T-helper 2 cell treated with Interferon-gamma antibody and Interleukin-4, amounts not matched to agents 5 μg/mL and 100 μg/mL, for 36 hours (primary cell): ENCODE data around the gene RNF31.
"Not testable (repeated sequence)": the region's sequence is repeated elsewhere in the genome, so short reads cannot be mapped to it uniquely, and the experiment has no call there.

ENCODE experiments used
- DNase-seq: peaks from one replicate; pipeline ENCODE4 v3.0.0; 2021; ENCODE audit warnings: low spot score
- H3K27ac Mint-ChIP-seq: one replicate; pipeline ENCODE4 v1.8.0; 2021; ENCODE audit warnings: mild to moderate bottlenecking, mixed read lengths
- H3K27me3 Mint-ChIP-seq: one replicate; pipeline ENCODE4 v1.8.0; 2021; ENCODE audit warnings: low read depth, mixed read lengths
- H3K36me3 Mint-ChIP-seq: one replicate; pipeline ENCODE4 v1.8.0; 2021; ENCODE audit warnings: low read depth, mixed read lengths
- H3K4me1 Mint-ChIP-seq: one replicate; pipeline ENCODE4 v1.8.0; 2021; ENCODE audit warnings: low read depth, mixed read lengths
- H3K4me3 Mint-ChIP-seq: one replicate; pipeline ENCODE4 v1.8.0; 2022; ENCODE audit warnings: mild to moderate bottlenecking, moderate library complexity, mixed read lengths
- H3K9me3 Mint-ChIP-seq: one replicate; pipeline ENCODE4 v1.8.0; 2021; ENCODE audit warnings: mixed read lengths

Gene RNF31

DNA sequence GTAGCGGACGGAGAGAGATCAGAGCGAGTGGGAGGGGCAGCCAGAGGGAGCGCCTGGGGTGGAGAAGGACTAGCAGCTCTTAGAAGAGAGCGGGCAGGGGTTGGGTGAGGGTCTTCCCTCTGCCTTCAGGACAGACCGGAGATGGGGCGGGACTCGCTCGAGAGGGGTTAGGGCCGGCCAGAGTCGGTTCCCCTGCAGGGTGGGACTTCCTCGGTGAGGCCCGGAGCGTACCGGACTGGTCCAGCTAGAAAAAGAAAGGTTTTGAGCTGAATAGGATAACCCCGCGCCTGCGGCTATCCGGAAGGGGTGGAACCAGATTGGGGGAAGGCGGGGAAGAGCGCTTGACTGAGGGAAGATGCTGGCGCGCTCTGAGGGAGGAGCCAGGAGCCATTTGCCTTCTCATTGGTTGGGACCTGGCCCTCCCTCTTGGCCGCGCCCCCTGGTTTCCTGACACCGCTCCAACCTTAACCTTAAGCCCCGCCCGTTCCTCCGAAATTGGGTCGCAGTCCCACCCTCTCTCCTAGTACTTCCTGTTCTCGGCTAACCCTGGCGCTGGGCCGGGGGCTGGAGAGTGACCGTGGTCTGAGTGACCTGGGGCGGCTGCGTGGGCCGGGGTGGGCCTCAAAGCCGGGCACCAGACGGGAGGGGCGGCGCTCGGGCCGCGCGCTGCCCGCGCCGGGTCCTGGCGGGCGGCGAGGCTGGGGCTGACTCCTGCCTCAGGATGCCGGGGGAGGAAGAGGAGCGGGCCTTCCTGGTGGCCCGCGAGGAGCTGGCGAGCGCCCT is at the start of gene RNF31:
Gene RNF31, plus strand, starts transcription at position 521 of the 783 bp plus-strand sequence. Its CDS starts 201 bp downstream, at position 722.
- DNase-seq: peak; percentile 98
- Mint-ChIP-seq H3K36me3 (peaks cover 73% of the 10 kb centered on the region), H3K9me3 (no peaks in the 10 kb centered on the region), H3K4me1 (peaks cover 51% of the 10 kb centered on the region), H3K27me3 (no peaks in the 10 kb centered on the region), H3K4me3 (peak within 1 kb of the TSS; percentile 100), H3K27ac (peak within 1 kb of the TSS; percentile 100)

GRCh38 chr14:24098229-24098926 is 48.9 kb upstream of the RNF31 start:
- Mint-ChIP-seq H3K4me3 (no peak overlapping the region), H3K4me1 (peaks cover 19% of the 10 kb centered on the region), H3K36me3 (peaks cover 54% of the 10 kb centered on the region), H3K27me3 (no peaks in the 10 kb centered on the region), H3K27ac (no peak overlapping the region), H3K9me3 (no peaks in the 10 kb centered on the region)
- DNase-seq: no peak

- no peak for DNase-seq
- Mint-ChIP-seq H3K9me3 (no peaks in the 10 kb centered on the region), H3K27ac (peak overlapping the region; percentile 20), H3K36me3 (peaks cover 62% of the 10 kb centered on the region), H3K4me3 (no peak overlapping the region), H3K4me1 (peaks cover 15% of the 10 kb centered on the region), H3K27me3 (no peaks in the 10 kb centered on the region)
These were observed 48.1 kb upstream of the RNF31 start for GRCh38 chr14:24098927-24099813.

GRCh38 chr14:24100197-24100981 is 46.9 kb upstream of the RNF31 start:
- Mint-ChIP-seq H3K9me3 (peaks cover 3% of the 10 kb centered on the region), H3K27me3 (no peaks in the 10 kb centered on the region), H3K4me3 (no peak overlapping the region), H3K27ac (no peak overlapping the region), H3K4me1 (peaks cover 13% of the 10 kb centered on the region), H3K36me3 (peaks cover 64% of the 10 kb centered on the region)
- no peak for DNase-seq

DNA sequence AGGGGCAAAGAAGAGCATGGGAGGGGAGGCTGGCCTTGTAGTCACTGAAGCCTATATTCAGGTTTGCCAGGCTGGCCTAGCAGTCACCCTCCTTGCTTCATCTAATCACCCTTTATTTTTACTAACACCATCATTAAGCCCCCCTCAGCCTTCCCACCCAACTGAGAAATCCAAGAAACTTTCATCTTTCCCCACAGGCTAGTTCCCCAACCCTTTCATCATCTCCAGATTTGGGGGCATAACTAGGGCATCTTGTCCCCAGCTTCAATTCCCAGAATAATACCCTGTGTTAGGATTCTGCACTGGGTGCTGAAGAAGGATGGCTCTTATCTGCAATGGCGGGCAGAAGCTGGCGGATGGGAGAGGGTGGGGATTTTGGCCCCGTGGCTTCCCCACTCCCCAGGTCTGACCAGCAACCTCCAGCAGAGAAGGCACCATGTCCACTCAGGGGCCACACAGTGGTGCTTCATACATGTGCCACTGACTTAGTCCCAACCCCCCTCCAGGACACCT is 46.3 kb upstream of the RNF31 start:
- Mint-ChIP-seq H3K4me1 (peaks cover 11% of the 10 kb centered on the region), H3K9me3 (peaks cover 3% of the 10 kb centered on the region), H3K27ac (peak overlapping the region; percentile 55), H3K36me3 (peaks cover 60% of the 10 kb centered on the region), H3K27me3 (no peaks in the 10 kb centered on the region), H3K4me3 (no peak overlapping the region)
- DNase-seq: no peak

DNA sequence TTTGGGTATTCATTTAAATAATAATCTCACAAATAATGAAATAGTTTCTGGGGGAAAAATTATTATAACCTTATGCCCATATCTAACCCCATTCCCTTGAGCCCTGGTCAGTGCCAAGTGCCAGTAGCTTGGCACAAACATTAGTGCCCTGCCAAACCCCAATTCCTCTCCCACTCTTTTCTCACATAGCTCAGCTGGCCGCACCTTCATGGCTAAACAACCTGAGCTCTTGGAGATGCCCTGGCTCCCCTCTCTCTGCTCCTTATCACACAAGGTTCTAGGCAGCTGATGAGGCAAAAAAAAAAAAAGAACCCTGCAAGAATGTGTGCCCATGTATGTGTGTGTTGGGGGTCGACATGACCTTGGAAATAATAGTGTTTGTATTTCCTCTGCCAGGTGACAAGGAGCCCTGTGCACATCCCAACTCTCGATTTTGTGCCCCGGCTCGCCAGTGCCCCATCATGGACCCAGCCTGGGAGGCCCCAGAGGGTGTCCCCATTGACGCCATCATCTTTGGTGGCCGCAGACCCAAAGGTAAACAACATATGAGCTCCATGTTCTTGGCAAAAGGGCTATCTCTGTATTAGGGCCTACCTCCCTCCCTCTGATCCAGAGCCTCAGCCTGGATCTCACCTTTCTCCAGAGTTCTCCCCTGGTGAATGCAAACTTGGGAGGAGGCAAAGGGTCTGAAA is 44.8 kb upstream of the RNF31 start:
- Mint-ChIP-seq H3K27me3 (no peaks in the 10 kb centered on the region), H3K4me3 (no peak overlapping the region), H3K27ac (no peak overlapping the region), H3K4me1 (peaks cover 5% of the 10 kb centered on the region), H3K36me3 (peaks cover 52% of the 10 kb centered on the region), H3K9me3 (peaks cover 3% of the 10 kb centered on the region)
- DNase-seq: no peak

DNA sequence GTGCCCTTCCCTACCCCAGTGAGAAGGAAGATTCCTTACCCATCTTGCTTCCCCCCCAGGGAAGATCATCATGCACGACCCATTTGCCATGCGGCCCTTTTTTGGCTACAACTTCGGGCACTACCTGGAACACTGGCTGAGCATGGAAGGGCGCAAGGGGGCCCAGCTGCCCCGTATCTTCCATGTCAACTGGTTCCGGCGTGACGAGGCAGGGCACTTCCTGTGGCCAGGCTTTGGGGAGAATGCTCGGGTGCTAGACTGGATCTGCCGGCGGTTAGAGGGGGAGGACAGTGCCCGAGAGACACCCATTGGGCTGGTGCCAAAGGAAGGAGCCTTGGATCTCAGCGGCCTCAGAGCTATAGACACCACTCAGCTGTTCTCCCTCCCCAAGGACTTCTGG is 43.8 kb upstream of the RNF31 start:
- H3K27ac Mint-ChIP-seq: no peak overlapping the region
- H3K4me1 Mint-ChIP-seq: peaks cover 8% of the 10 kb centered on the region
- peaks cover 3% of the 10 kb centered on the region for H3K9me3 Mint-ChIP-seq
- H3K27me3 Mint-ChIP-seq: no peaks in the 10 kb centered on the region
- no peak overlapping the region for H3K4me3 Mint-ChIP-seq
- peaks cover 46% of the 10 kb centered on the region for H3K36me3 Mint-ChIP-seq
- no peak for DNase-seq

DNA sequence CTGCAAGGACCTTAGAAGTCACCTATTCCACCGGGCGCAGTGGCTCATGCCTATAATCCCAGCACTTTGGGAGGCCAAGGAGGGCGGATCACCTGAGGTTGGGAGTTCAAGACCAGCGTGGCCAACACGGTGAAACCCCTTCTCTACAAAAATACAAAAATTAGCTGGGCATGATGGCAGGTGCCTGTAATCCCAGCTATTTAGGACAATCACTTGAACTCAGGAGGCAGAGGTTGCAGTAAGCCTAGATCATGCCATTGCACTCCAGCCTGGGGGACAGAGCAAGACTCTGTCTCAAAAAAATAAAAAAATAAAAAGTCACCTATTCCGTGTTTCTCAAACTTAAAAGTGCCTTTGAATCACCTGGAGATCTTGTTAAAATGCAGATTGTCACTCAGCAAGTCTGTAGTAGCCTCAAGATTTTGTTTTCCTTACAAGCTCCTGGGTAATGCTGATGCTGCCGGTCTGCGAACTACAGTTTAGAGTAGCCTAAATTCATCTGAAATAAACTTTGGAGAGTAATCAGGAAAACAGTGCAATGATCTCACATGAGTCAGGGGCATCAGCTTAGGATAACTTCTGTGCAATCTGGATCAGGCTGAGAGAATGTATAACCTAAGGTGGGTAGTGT is 41.6 kb upstream of the RNF31 start:
- H3K4me3 Mint-ChIP-seq, H3K9me3 Mint-ChIP-seq, H3K27ac Mint-ChIP-seq, DNase-seq, H3K27me3 Mint-ChIP-seq: not testable (repeated sequence)
- peaks cover 18% of the 10 kb centered on the region for H3K4me1 Mint-ChIP-seq
- peaks cover 33% of the 10 kb centered on the region for H3K36me3 Mint-ChIP-seq

DNA sequence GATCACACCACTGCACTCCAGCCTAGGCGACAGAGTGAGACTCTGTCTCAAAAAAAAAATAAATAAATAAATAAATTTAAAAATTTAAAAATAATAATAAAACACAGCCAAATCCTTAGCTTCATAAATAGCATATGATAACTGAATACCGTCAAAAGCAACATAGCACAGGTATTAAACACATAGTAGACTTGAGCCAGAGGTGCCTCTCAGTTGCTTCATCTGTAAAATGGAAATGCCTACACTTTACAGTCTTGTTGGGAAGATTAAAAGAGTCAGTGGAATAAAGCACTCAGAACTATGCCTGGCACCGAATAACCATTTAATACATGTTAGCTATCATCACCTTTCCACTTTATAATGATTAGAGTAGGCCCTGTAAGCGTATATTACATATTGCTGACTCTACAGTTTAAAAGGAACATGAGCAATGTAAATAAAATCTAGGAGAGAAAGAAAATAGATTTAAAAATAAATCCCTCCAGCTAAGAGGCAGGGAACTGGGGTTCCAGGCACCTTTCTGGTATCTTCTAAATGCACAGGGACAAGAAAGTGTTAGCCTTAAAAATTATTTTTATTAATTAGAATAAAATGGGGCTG is 40.5 kb upstream of the RNF31 start:
- Mint-ChIP-seq H3K27ac (no peak overlapping the region), H3K36me3 (peaks cover 29% of the 10 kb centered on the region), H3K4me1 (peaks cover 18% of the 10 kb centered on the region), H3K9me3 (peaks cover 3% of the 10 kb centered on the region), H3K4me3 (no peak overlapping the region), H3K27me3 (no peaks in the 10 kb centered on the region)
- DNase-seq: no peak

DNA sequence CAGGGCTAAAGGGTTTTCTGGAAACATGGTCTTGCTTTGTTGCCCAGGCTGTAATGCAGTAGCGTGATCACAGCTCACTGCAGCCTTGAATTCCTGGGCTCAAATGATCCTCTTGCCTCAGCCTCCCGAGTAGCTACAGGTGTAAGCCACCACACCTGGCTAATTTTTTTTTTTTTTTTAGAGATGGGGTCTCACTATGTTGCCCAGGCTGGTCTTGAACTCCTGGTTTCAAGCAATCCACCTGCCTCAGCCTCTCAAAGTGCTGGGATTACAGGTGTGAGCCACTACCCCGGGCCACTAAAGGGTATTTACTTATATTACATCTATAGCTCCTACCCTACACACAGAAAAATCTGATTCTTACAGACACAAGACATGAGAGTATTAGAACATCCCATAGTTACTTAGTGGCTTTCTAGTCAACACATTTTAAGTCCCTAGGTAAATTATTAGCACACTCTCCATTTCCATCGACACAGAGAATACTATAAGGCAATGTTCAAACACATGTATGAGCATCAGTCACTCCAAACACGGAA is 38.9 kb upstream of the RNF31 start:
- H3K27ac Mint-ChIP-seq: peak overlapping the region; percentile 96
- H3K4me3 Mint-ChIP-seq: peak overlapping the region; percentile 50
- no peak for DNase-seq
- peaks cover 18% of the 10 kb centered on the region for H3K4me1 Mint-ChIP-seq
- H3K36me3 Mint-ChIP-seq: peaks cover 17% of the 10 kb centered on the region
- H3K27me3 Mint-ChIP-seq: no peaks in the 10 kb centered on the region
- H3K9me3 Mint-ChIP-seq: peaks cover 3% of the 10 kb centered on the region

DNA sequence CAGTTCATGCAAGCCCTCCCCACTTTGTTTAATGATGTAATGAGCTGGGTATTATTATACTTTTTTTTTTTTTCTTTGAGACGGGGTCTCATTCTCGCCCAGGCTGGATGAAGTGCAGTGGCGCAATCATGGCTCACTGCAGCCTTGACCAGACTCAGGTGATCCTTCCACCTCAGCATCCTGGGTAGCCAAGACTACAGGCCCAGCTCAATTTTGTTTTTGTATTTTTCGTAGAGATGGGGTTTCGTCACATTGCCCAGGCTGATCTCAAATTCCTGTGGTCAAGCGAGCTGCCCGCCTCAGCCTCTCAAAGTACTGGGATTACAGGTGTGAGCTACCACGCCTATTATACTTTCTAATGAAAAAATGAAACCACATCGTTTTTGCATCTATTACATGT is 37.2 kb upstream of the RNF31 start:
- no peak overlapping the region for H3K27ac Mint-ChIP-seq
- peaks cover 3% of the 10 kb centered on the region for H3K36me3 Mint-ChIP-seq

DNA sequence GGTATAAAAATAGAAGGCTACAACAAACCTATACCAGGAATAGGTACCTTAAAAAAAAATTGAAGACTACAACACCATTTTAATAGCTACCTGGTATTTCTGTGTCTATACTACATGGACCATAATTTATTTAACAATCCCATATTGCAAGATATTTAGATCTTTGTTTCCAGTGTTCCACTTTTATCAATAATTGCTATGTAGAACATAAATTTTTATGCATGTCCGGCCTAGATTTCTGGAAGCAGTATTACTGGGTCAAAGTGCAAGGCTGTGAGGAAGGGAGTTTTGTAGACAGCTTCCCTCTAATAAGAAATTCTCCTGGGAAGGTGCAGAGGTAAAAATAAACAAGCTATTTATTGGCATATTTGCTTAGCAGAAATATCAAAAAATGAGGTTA is 36.8 kb upstream of the RNF31 start:
- no peaks in the 10 kb centered on the region for H3K9me3 Mint-ChIP-seq
- no peak overlapping the region for H3K27ac Mint-ChIP-seq

More for the DNA sequence above, 37.2 kb upstream of the RNF31 start:
- Mint-ChIP-seq H3K4me1 (peaks cover 18% of the 10 kb centered on the region), H3K4me3 (no peak overlapping the region), H3K27me3 (no peaks in the 10 kb centered on the region), H3K9me3 (no peaks in the 10 kb centered on the region)
- DNase-seq: no peak

More for the DNA sequence above, 36.8 kb upstream of the RNF31 start:
- H3K4me3 Mint-ChIP-seq: no peak overlapping the region
- no peaks in the 10 kb centered on the region for H3K27me3 Mint-ChIP-seq
- H3K36me3 Mint-ChIP-seq: peaks cover 5% of the 10 kb centered on the region
- H3K4me1 Mint-ChIP-seq: peaks cover 22% of the 10 kb centered on the region
- DNase-seq: no peak
